HEK293 (cell line): ENCODE data around the gene PLA2G5.

Experiments
- CTCF ChIA-PET: fragments of 350-600 bp; formaldehyde crosslinking; extraction: SDS; loops from one replicate; lab custom pipeline; 2021; ENCODE audit warnings: antibody characterized with exemption; lab: Yijun Ruan, JAX
- POLR2A ChIA-PET: fragments of 300-600 bp; formaldehyde crosslinking; extraction: SDS; loops from one replicate; lab custom pipeline; 2020; ENCODE audit warnings: antibody characterized with exemption, inconsistent platforms; lab: Yijun Ruan, JAX
- H3K27ac ChIP-seq: fragments of 200-500 bp; sonication (Bioruptor generic); 2 replicates; pipeline ENCODE4 v1.5.1; 2014; ENCODE audit warnings: low read depth, low read length, control low read depth, inconsistent platforms; ENCODE audit errors: extremely low read depth
- H3K36me3 ChIP-seq, 2 experiments: fragments of 200-500 bp in 1 of 2; sonication (Bioruptor generic) in 1 of 2; 1 replicate in 1 of 2; 2 replicates in 1 of 2; pipeline ENCODE4 v1.5.1; 2014 to 2017; ENCODE audit warnings: inconsistent platforms in 2 of 2, low read length in 2 of 2; ENCODE audit not compliant: control insufficient read depth in 2 of 2, insufficient read depth in 1 of 2
- H3K4me1 ChIP-seq: fragments of 200-500 bp; sonication (Bioruptor generic); 2 replicates; pipeline ENCODE4 v1.5.1; 2014; ENCODE audit warnings: mild to moderate bottlenecking, low read length, inconsistent platforms; ENCODE audit not compliant: control insufficient read depth, insufficient read depth
- H3K4me3 ChIP-seq: 2 replicates; pipeline ENCODE4 v1.5.1; 2011; ENCODE audit warnings: low read depth, mild to moderate bottlenecking, control low read depth, low read length, moderate library complexity
- H3K9me3 ChIP-seq: fragments of 200-500 bp; sonication (Bioruptor generic); 2 replicates; pipeline ENCODE4 v1.5.1; 2014; ENCODE audit warnings: low read depth, low read length, inconsistent platforms; ENCODE audit not compliant: control insufficient read depth, insufficient read depth
- BCL6B ChIP-seq: fragments of 450-650 bp; formaldehyde crosslinking; IDR thresholded peaks from 2 replicates; pipeline ENCODE4 v1.5.1; 2017; ENCODE audit warnings: missing biosample characterization, missing genetic modification characterization
- PATZ1 ChIP-seq: fragments of 450-650 bp; formaldehyde crosslinking; IDR thresholded peaks from 2 replicates; pipeline ENCODE4 v1.5.1; 2016; ENCODE audit warnings: missing biosample characterization, missing genetic modification characterization
- PRDM10 ChIP-seq: fragments of 450-650 bp; formaldehyde crosslinking; IDR thresholded peaks from 2 replicates; pipeline ENCODE4 v1.5.1; 2016; ENCODE audit warnings: missing biosample characterization, missing genetic modification characterization
- WT1 ChIP-seq: fragments of 450-650 bp; formaldehyde crosslinking; IDR thresholded peaks from 2 replicates; pipeline ENCODE4 v1.5.1; 2016; ENCODE audit warnings: missing biosample characterization, missing genetic modification characterization
- ZBTB20 ChIP-seq: fragments of 450-650 bp; formaldehyde crosslinking; IDR thresholded peaks from 2 replicates; pipeline ENCODE4 v1.5.1; 2016; ENCODE audit warnings: missing biosample characterization, missing genetic modification characterization
- ZNF133 ChIP-seq: fragments of 450-650 bp; formaldehyde crosslinking; IDR thresholded peaks from 2 replicates; pipeline ENCODE4 v1.5.1; 2016; ENCODE audit warnings: missing biosample characterization, missing genetic modification characterization
- ZNF223 ChIP-seq: fragments of 450-650 bp; formaldehyde crosslinking; IDR thresholded peaks from 2 replicates; pipeline ENCODE4 v1.5.1; 2016; ENCODE audit warnings: missing biosample characterization, missing genetic modification characterization
- ZNF23 ChIP-seq: fragments of 450-650 bp; formaldehyde crosslinking; IDR thresholded peaks from 2 replicates; pipeline ENCODE4 v1.5.1; 2016; ENCODE audit warnings: missing biosample characterization, missing genetic modification characterization, borderline replicate concordance
- ZNF239 ChIP-seq: fragments of 450-650 bp; formaldehyde crosslinking; IDR thresholded peaks from 2 replicates; pipeline ENCODE4 v1.5.1; 2016; ENCODE audit warnings: missing biosample characterization, missing genetic modification characterization
- ZNF280D ChIP-seq: fragments of 450-650 bp; formaldehyde crosslinking; IDR thresholded peaks from 2 replicates; pipeline ENCODE4 v1.5.1; 2016; ENCODE audit warnings: missing biosample characterization, missing genetic modification characterization
- ZNF335 ChIP-seq: fragments of 450-650 bp; formaldehyde crosslinking; conservative IDR thresholded peaks from 2 replicates; pipeline ENCODE4 v1.5.1; 2016; ENCODE audit warnings: missing biosample characterization, missing genetic modification characterization
- ZNF341 ChIP-seq: fragments of 450-650 bp; formaldehyde crosslinking; IDR thresholded peaks from 2 replicates; pipeline ENCODE4; 2016; ENCODE audit warnings: low read depth, missing biosample characterization, missing genetic modification characterization
- ZNF350 ChIP-seq: fragments of 450-650 bp; formaldehyde crosslinking; IDR thresholded peaks from 2 replicates; pipeline ENCODE4 v1.5.0; 2017; ENCODE audit warnings: missing biosample characterization, mild to moderate bottlenecking, missing genetic modification characterization
- ZNF398 ChIP-seq: fragments of 450-650 bp; formaldehyde crosslinking; IDR thresholded peaks from 2 replicates; pipeline ENCODE4 v1.5.1; 2017; ENCODE audit warnings: missing biosample characterization, missing genetic modification characterization
- ZNF423 ChIP-seq: fragments of 450-650 bp; formaldehyde crosslinking; IDR thresholded peaks from 2 replicates; pipeline ENCODE4 v1.5.1; 2016; ENCODE audit warnings: missing biosample characterization, missing genetic modification characterization
- ZNF473 ChIP-seq: fragments of 450-650 bp; formaldehyde crosslinking; IDR thresholded peaks from 2 replicates; pipeline ENCODE4 v1.5.1; 2017; ENCODE audit warnings: missing biosample characterization, missing genetic modification characterization
- ZNF514 ChIP-seq: fragments of 450-650 bp; formaldehyde crosslinking; IDR thresholded peaks from 2 replicates; pipeline ENCODE4 v1.5.1; 2016; ENCODE audit warnings: missing biosample characterization, missing genetic modification characterization
- ZNF521 ChIP-seq: fragments of 450-650 bp; formaldehyde crosslinking; IDR thresholded peaks from 2 replicates; pipeline ENCODE4 v1.5.1; 2017; ENCODE audit warnings: missing biosample characterization, mild to moderate bottlenecking, missing genetic modification characterization
- ZNF692 ChIP-seq: fragments of 450-650 bp; formaldehyde crosslinking; IDR thresholded peaks from 2 replicates; pipeline ENCODE4 v1.5.1; 2016; ENCODE audit warnings: missing biosample characterization, missing genetic modification characterization

PLA2G5 gene

GRCh38 chr1:20123722-20124455 lies 53.9 kb downstream of the PLA2G5 start:
- H3K9me3 ChIP-seq: no peaks in the 10 kb centered on the region
- ChIA-PET CTCF (interaction anchor here (1.2 kb wide), 1 partner anchor 22 kb away, joined by 5 read pairs; no protein-coding TSS in a partner anchor), POLR2A (no interaction called here)
- no peaks in the 10 kb centered on the region for H3K36me3 ChIP-seq
- TF ChIP-seq ZNF133 (no peak), ZNF341 (tag by site-specific recombination) (no peak), ZNF239 (tag by site-specific recombination) (no peak), ZNF514 (tag by site-specific recombination) (no peak), ZNF423 (tag by site-specific recombination) (no peak), WT1 (tag by site-specific recombination) (no peak), ZNF335 (no peak)
- no peak overlapping the region for H3K4me3 ChIP-seq
- H3K4me1 ChIP-seq: no peaks in the 10 kb centered on the region
- no peak overlapping the region for H3K27ac ChIP-seq

- ChIA-PET CTCF (interaction anchor here (0.6 to 1.2 kb wide), 4 partner anchors 22 to 506 kb away, joined by 3 to 5 read pairs (median 3); no protein-coding TSS in a partner anchor), POLR2A (no interaction called here)
- no peaks in the 10 kb centered on the region for H3K4me1 ChIP-seq
- H3K9me3 ChIP-seq: no peaks in the 10 kb centered on the region
- no peak overlapping the region for H3K27ac ChIP-seq
- H3K4me3 ChIP-seq: no peak overlapping the region
- H3K36me3 ChIP-seq: no peaks in the 10 kb centered on the region
- TF ChIP-seq BCL6B (tag by site-specific recombination): no peak
- no peak for TF ChIP-seq ZNF23 (tag by site-specific recombination)
- no peak for TF ChIP-seq ZNF350 (tag by site-specific recombination)
- no peak for TF ChIP-seq ZNF223 (tag by site-specific recombination)
- TF ChIP-seq PATZ1 (tag by site-specific recombination): 0 out of 2 replicates have a peak, but pooled peaks have one; percentile 18
- TF ChIP-seq ZNF280D (tag by site-specific recombination): no peak
- no peak for TF ChIP-seq WT1 (tag by site-specific recombination)
- 0 out of 2 replicates have a peak, but pooled peaks have one; percentile 32 for TF ChIP-seq ZNF398 (tag by site-specific recombination)
- TF ChIP-seq PRDM10 (tag by site-specific recombination): peak; percentile 61
- TF ChIP-seq ZNF521 (tag by site-specific recombination): no peak
- TF ChIP-seq ZNF473: no peak
- TF ChIP-seq ZBTB20 (tag by site-specific recombination): no peak
- TF ChIP-seq ZNF692: peak; percentile 18; the same call in 1 of the 2 replicates
Measured at GRCh38 chr1:20124456-20125057, 54.6 kb downstream of the PLA2G5 start.
